HCEC 1CT (cell line): ENCODE measurements around the gene WNT9A.

Experiments used
- DNase-seq: peaks from one replicate; pipeline ENCODE4 v3.0.0-alpha.2; 2017

WNT9A gene

GRCh38 chr1:227939791-227940771 lies 7.7 kb downstream of the WNT9A start:
- no peak for DNase-seq

- DNase-seq = no peak
These were observed 8.6 kb downstream of the WNT9A start for GRCh38 chr1:227938911-227939790.

GRCh38 chr1:227938276-227938675 lies 9.5 kb downstream of the WNT9A start:
- DNase-seq = no peak

GRCh38 chr1:227937838-227938145 lies 9.9 kb downstream of the WNT9A start:
- no peak for DNase-seq

GRCh38 chr1:227937031-227937837 lies 10.5 kb downstream of the WNT9A start:
- DNase-seq = no peak

GRCh38 chr1:227935826-227936225 lies 11.9 kb downstream of the WNT9A start:
- DNase-seq = no peak

GRCh38 chr1:227934476-227935313 lies 13.0 kb downstream of the WNT9A start:
- peak; percentile 35 for DNase-seq

GRCh38 chr1:227929751-227930472 lies 17.8 kb downstream of the WNT9A start:
- no peak for DNase-seq

- no peak for DNase-seq
These were observed 18.8 kb downstream of the WNT9A start for GRCh38 chr1:227928811-227929375.

- no peak for DNase-seq
These were observed 19.6 kb downstream of the WNT9A start for GRCh38 chr1:227927971-227928741.

- DNase-seq = no peak
These were observed 20.5 kb downstream of the WNT9A start for GRCh38 chr1:227926896-227927885.

- DNase-seq = no peak
These were observed 21.4 kb downstream of the WNT9A start for GRCh38 chr1:227926216-227926791.

GRCh38 chr1:227925582-227926198 lies 22.0 kb downstream of the WNT9A start:
- DNase-seq = no peak

GRCh38 chr1:227924833-227925574 lies 22.7 kb downstream of the WNT9A start:
- no peak for DNase-seq

GRCh38 chr1:227924168-227924832 lies 23.4 kb downstream of the WNT9A start:
- no peak for DNase-seq

- DNase-seq = no peak
These were observed 24.2 kb downstream of the WNT9A start for GRCh38 chr1:227923353-227924167.
